ENCODE data around the gene IFI44L. TPM values are rescaled to one million over a fixed set of nuclear protein-coding genes. Genes with fewer than 3 reads are reported as not detected.

The IFI44L gene
- polyA plus RNA-seq, 1 of the 3 experiments (the other 2 are of a cell fraction), result 1.1 TPM

- no peak overlapping the region for H3K4me2 ChIP-seq
- CTCF ChIA-PET, result interaction anchor here (1.0 to 1.7 kb wide), 4 partner anchors 13 to 431 kb away, joined by 3 to 6 read pairs (median 3); no protein-coding TSS in a partner anchor
- POLR2A ChIA-PET, result no interaction called here
- H3K4me1 ChIP-seq (ENCODE audit: control insufficient read depth in 1 of 2, insufficient read depth in 2 of 2, low read depth in 1 of 2, low read length in 1 of 2), result peaks cover 3% of the 10 kb centered on the region in 2 experiments; a peak in 2 of 4 replicates
- H3K79me2 ChIP-seq (ENCODE audit: insufficient read depth), result no peaks in the 10 kb centered on the region
- TF ChIP-seq RFX5 (IDR thresholded peaks at IDR 0.05; ENCODE audit: low read length) (0 out of 2 replicates have a peak, but pooled peaks have one; percentile 36), TCF12 (IDR thresholded peaks at IDR 0.05) (peak; percentile 71), NFIC (IDR thresholded peaks at IDR 0.05; ENCODE audit: borderline replicate concordance) (no peak), FOXM1 (IDR thresholded peaks at IDR 0.05; ENCODE audit: low read depth) (no peak), RCOR1 (IDR thresholded peaks at IDR 0.05; ENCODE audit: low read length) (peak; percentile 37; the same call in 1 of the 2 replicates), GATA2 (CRISPR knock-in tag; IDR thresholded peaks at IDR 0.05) (peak; percentile 38; the same call in 1 of the 2 replicates), MXI1 (IDR thresholded peaks at IDR 0.05; ENCODE audit: low read depth, low read length) (peak; percentile 46; the same call in 1 of the 2 replicates), NRF1 (IDR thresholded peaks at IDR 0.05; ENCODE audit: low read depth, low read length) (no peak), POLR2AphosphoS5 (IDR thresholded peaks at IDR 0.05; ENCODE audit: low read depth, low read length) (peak; percentile 33; the same call in 1 of the 2 replicates), CTCF (IDR thresholded peaks at IDR 0.05) (0 out of 2 replicates have a peak, but pooled peaks have one; percentile 6), PBX3 (IDR thresholded peaks at IDR 0.05) (peak; percentile 70), JUND (IDR thresholded peaks at IDR 0.05) (peak; percentile 22; the same call in 1 of the 2 replicates), SIN3A (IDR thresholded peaks at IDR 0.05; ENCODE audit: borderline replicate concordance, low read depth, low read length) (no peak), FOXJ3 (CRISPR knock-in tag; IDR thresholded peaks at IDR 0.05) (peak; percentile 75), TEAD4 (IDR thresholded peaks at IDR 0.05; ENCODE audit: borderline replicate concordance, insufficient read depth) (0 out of 2 replicates have a peak, but pooled peaks have one; percentile 28), EP300 (IDR thresholded peaks at IDR 0.05; ENCODE audit: borderline replicate concordance in 1 of 2, low read depth in 1 of 2, low read length in 1 of 2) (peak in 1 of 2 experiments; percentile 78; a peak in 2 of 4 replicates)
- H2AFZ ChIP-seq (ENCODE audit: low read depth), result peak overlapping the region; percentile 38; the same call in 1 of the 2 replicates
- H3K27me3 ChIP-seq (ENCODE audit: insufficient read depth), result no peaks in the 10 kb centered on the region
- WGBS (ENCODE audit: low lambda C conversion rate), result 25% methylated on average over 9 of the region's 9 CpGs
- H3K9ac ChIP-seq, result no peak overlapping the region
- no peaks in the 10 kb centered on the region for H4K20me1 ChIP-seq (ENCODE audit: insufficient read depth)
- H3K36me3 ChIP-seq (replicated peaks in 1 of 2; ENCODE audit: control insufficient read depth in 1 of 2, insufficient read depth in 2 of 2, low read length in 1 of 2), result no peaks in the 10 kb centered on the region
- no peaks in the 10 kb centered on the region for H3F3A ChIP-seq (replicated peaks; ENCODE audit: insufficient read depth)
- H3K4me3 ChIP-seq (ENCODE audit: low read depth in 2 of 2, low read length in 1 of 2), result no peak overlapping the region
- H3K9me3 ChIP-seq, result no peaks in the 10 kb centered on the region
- peak; percentile 9 for DNase-seq
- H3K9me2 ChIP-seq, result 0 out of 2 replicates have a peak, but pooled peaks cover 3% of the 10 kb centered on the region
- H3K27ac ChIP-seq (ENCODE audit: low read depth in 2 of 2, low read length in 1 of 2), result no peak overlapping the region; a peak in 2 of 4 replicates
These were observed 42.8 kb upstream of the IFI44L start for GRCh38 chr1:78577257-78578100.

Measured in SK-N-SH (cell line).